ENCODE results near the gene WDFY2. TPM values are rescaled to one million over a fixed set of nuclear protein-coding genes. Genes with fewer than 3 reads are reported as not detected.

The WDFY2 gene
- total and polyA plus RNA-seq, 2 of the 13 experiments (the other 11 are each of a cell fraction or from before 2014, with no cell fraction given): 22.6 to 27.0 TPM

GRCh38 chr13:51764184-51765141 is 180.2 kb downstream of the WDFY2 start (continued):
- TF ChIP-seq KAT8 (CRISPR knock-in tag; IDR thresholded peaks at IDR 0.05) (peak; percentile 47; the same call in 1 of the 2 replicates), ZNF441 (CRISPR knock-in tag; IDR thresholded peaks at IDR 0.05; ENCODE audit: borderline replicate concordance) (no peak), FOSL2 (CRISPR knock-in tag; IDR thresholded peaks at IDR 0.05) (peak; percentile 98), SUZ12 (IDR thresholded peaks at IDR 0.05; ENCODE audit: low read depth, low read length) (no peak), ZNF609 (CRISPR knock-in tag; IDR thresholded peaks at IDR 0.05; ENCODE audit: borderline replicate concordance) (peak; percentile 47; the same call in 1 of the 2 replicates), NKX3-1 (CRISPR knock-in tag; IDR thresholded peaks at IDR 0.05) (no peak), CEBPG (CRISPR knock-in tag; IDR thresholded peaks at IDR 0.05) (0 out of 2 replicates have a peak, but pooled peaks have one; percentile 2), CBX5 (CRISPR knock-in tag; IDR thresholded peaks at IDR 0.05; ENCODE audit: borderline replicate concordance) (peak; percentile 51; the same call in 1 of the 2 replicates), ZNF790 (CRISPR knock-in tag; IDR thresholded peaks at IDR 0.05; ENCODE audit: borderline replicate concordance) (no peak), FUBP1 (CRISPR knock-in tag; IDR thresholded peaks at IDR 0.05; ENCODE audit: borderline replicate concordance) (no peak), ZNF552 (CRISPR knock-in tag; IDR thresholded peaks at IDR 0.05; ENCODE audit: borderline replicate concordance) (peak; percentile 68; the same call in 1 of the 2 replicates), TBX2 (CRISPR knock-in tag; IDR thresholded peaks at IDR 0.05; ENCODE audit: borderline replicate concordance) (peak; percentile 44; the same call in 1 of the 2 replicates), ELF3 (CRISPR knock-in tag; IDR thresholded peaks at IDR 0.05) (peak; percentile 55), SALL1 (CRISPR knock-in tag; IDR thresholded peaks at IDR 0.05) (peak; percentile 93), JUN (CRISPR knock-in tag; IDR thresholded peaks at IDR 0.05) (peak; percentile 90), NPAS2 (CRISPR knock-in tag; IDR thresholded peaks at IDR 0.05; ENCODE audit: borderline replicate concordance) (no peak), ZNF3 (CRISPR knock-in tag; IDR thresholded peaks at IDR 0.05) (no peak), ETV5 (CRISPR knock-in tag; IDR thresholded peaks at IDR 0.05; ENCODE audit: borderline replicate concordance) (peak; percentile 60; the same call in 1 of the 2 replicates), USF2 (IDR thresholded peaks at IDR 0.05; ENCODE audit: low read depth, low read length) (no peak), USF2 (CRISPR knock-in tag; IDR thresholded peaks at IDR 0.05; ENCODE audit: borderline replicate concordance) (no peak), NCOR1 (IDR thresholded peaks at IDR 0.05; ENCODE audit: borderline replicate concordance, low read length) (peak; percentile 74)

All from HepG2 (cell line).